ENCODE results near the gene C14orf119. TPM values are rescaled to one million over a fixed set of nuclear protein-coding genes. Genes with fewer than 3 reads are reported as not detected.

Gene C14orf119
- total RNA-seq, 2 donors from 2014 or later = 47.0 to 53.8 TPM

DNA sequence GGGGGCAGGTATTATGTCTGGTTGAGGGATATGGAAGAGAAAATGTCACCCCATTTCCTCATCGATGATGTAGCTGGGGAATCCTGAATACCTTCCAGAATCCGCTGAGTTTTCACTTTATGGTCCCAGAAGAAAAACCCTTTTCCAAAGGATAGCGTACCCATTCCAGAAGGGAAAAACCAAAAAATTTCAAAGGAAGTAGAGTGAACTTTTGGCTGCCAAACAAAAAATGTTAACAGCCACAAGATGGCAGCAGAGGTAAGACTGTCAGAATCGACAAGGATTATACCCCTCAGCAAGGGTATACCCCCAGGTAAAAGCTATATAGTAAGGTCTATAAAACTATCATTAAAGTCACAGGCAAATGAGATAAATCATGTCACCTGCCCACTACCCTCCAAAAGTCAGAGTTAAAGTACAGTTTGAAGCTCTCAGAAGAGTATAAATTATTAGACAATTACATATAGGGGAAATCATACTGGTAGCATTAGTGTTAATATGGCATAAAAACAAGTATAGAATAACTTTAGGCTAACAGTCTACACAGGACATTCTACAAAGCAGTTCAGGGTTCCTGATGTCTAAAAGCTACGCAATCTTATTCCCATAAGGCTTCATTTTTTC, 18.4 kb upstream of the C14orf119 start:
- intact Hi-C loops (cut with DNase I, micrococcal nuclease) = no loop called here
- ATAC-seq = no peak
- no peak for DNase-seq

- intact Hi-C loops (cut with DNase I, micrococcal nuclease) = no loop called here
- DNase-seq = no peak
- no peak for ATAC-seq
Observed at GRCh38 chr14:23077962-23078361, 17.3 kb upstream of the C14orf119 start.

- intact Hi-C loops (cut with DNase I, micrococcal nuclease) = no loop called here
- ATAC-seq (peak; percentile 83), DNase-seq (peak in 1 of 2 donors; percentile 80)
Observed at GRCh38 chr14:23078692-23079116, 16.6 kb upstream of the C14orf119 start.

DNA sequence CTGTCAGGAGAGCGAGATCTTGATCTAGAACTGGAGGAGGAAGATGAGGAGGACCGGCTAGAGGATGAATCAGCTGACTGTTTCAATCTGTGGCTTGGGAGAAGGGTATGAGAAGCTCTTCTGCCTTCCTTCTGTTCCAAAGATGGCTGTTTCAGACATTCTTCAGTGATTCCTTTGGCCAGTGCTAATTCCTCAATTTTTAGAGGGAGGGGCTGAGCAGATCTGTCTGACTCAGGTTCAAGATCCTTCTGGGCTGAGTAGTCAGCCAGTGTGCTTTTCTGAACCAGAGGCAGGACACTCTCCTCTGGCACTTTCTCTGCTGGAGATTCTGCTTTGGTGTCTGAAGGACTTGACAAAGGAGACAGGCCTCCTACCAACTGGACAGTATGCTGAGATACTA, 15.6 kb upstream of the C14orf119 start:
- DNase-seq (no peak), ATAC-seq (no peak)
- intact Hi-C loops (cut with DNase I, micrococcal nuclease) = no loop called here

GRCh38 chr14:23080474-23080873, 14.8 kb upstream of the C14orf119 start:
- no peak for ATAC-seq
- intact Hi-C loops (cut with DNase I, micrococcal nuclease) = no loop called here
- no peak for DNase-seq

DNA sequence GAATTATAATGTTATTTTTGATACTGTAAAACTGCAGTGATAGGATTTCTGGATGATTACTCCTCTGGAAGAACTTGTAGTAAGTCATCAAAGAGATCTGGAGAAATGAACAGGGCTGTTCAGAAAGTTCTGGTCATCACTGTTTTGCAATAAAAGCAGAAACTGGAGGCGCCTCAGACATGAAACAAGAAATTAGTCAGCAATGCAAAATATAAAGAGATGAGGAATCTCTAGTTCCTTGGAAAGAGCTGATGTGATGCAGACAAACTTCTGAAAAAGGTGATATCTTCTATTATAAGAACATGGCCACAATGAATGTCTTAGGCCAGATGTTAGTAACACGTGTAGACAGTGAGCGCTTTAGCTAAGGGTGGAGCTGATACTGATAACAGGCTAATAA, 9.8 kb upstream of the C14orf119 start:
- intact Hi-C loops (cut with DNase I, micrococcal nuclease) = no loop called here
- DNase-seq (no peak), ATAC-seq (no peak)

GRCh38 chr14:23086565-23086964, 8.7 kb upstream of the C14orf119 start:
- intact Hi-C loops (cut with DNase I, micrococcal nuclease) = no loop called here
- no peak for DNase-seq
- peak; percentile 74 for ATAC-seq

DNA sequence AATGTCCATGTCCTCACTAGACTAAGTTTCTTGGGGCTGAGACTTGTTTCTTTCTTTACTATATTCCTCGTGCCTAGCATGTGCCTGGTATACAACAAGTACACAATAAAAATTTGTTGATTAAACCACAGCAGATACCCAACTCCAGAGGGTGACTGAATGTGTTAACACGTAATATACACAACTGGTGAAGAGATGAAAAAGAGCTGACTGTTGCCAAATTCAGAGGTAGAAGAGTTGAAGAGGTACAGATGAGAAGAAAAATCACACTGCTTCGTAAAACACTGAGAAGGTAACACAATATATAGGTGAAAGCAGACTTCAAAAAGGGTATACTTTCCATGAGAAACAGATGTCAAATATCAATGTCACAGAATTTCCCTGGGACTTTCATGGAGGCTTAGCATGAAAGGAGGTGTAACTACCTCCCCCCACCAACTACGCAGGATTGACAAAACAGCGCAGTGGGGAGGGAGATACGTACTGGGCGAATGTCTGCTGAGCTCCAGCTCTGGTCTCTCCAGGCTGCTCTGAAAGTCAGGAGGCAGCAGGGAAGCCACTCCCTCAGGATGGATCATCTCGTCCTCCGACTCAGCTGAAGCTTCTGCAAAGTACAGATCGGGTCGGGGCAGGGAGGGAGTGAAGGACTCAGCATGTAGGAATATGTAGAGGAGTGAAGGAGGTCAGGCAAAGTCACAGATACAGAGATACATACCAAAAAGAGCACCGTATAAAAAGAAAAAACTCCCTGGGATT, 5.6 kb upstream of the C14orf119 start:
- ATAC-seq = no peak
- intact Hi-C loops (cut with DNase I, micrococcal nuclease) = no loop called here
- DNase-seq = no peak

GRCh38 chr14:23090254-23090636, 5.1 kb upstream of the C14orf119 start:
- ATAC-seq = no peak
- intact Hi-C loops (cut with DNase I, micrococcal nuclease) = no loop called here
- no peak for DNase-seq

GRCh38 chr14:23091294-23092225, 3.7 kb upstream of the C14orf119 start:
- ATAC-seq = no peak
- intact Hi-C loops (cut with DNase I, micrococcal nuclease) = no loop called here
- no peak for DNase-seq

DNA sequence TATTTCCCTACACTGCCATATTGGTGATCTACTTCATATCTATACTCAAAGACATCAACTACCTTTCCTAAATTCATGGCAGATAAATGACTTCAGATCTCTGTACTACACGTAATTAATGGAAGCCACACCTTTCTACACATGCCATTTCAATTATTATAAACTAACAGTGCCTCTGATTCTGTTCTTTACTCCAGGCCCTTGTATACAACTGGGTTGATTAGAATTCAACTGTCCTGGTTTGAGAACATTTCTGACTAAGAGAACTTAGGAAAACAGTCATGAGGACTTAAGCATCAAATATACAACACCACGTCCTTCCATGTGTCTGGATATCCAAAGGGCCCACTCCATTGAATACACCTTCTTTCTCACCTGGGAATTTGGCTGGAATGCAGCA, 2.2 kb upstream of the C14orf119 start:
- intact Hi-C loops (cut with DNase I, micrococcal nuclease) = no loop called here

GRCh38 chr14:23093526-23093925, 1.8 kb upstream of the C14orf119 start:
- intact Hi-C loops (cut with DNase I, micrococcal nuclease) = no loop called here

More for the DNA sequence above, 2.2 kb upstream of the C14orf119 start:
- ATAC-seq (no peak), DNase-seq (no peak)

DNA sequence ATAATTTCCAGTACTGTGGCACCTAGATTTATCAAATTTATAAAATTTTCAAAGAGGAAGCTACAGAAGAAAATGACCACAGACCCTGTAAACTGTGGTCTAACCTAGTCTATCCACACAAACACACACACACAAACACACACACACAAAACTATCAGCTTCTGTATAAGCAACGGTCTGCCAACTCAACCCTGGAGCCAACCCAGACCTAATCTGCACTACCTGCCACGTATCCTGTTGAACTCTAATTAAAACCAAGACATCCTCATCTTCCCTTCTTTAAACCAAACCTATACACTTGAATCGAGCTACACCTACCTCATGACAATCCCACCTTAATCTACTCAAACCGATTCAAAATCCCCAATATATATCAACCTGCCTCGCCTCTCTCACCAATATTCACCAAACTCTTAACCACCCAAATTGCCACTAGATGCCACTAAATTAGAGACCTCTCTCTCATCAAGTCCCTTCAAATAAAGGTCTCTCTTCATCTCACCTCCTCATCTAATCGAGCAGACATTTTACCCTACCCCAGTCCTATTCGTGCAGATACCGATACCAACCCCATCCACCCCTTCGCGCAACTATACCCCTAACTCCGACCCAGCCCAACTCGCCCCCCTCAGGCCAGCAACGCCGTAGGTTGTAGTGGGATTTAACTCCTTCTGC, 1.2 kb upstream of the C14orf119 start:
- no peak for DNase-seq
- intact Hi-C loops (cut with DNase I, micrococcal nuclease) = no loop called here
- no peak for ATAC-seq

More at GRCh38 chr14:23093526-23093925, 1.8 kb upstream of the C14orf119 start:
- no peak for ATAC-seq
- no peak for DNase-seq

- ATAC-seq (peak; percentile 59), DNase-seq (peak; percentile 76 to 79)
- intact Hi-C loops (cut with DNase I, micrococcal nuclease) = no loop called here
Observed at GRCh38 chr14:23094666-23095195, 574 bp upstream of the C14orf119 start, which contains the start of gene ACIN1. Gene ACIN1, minus strand, starts transcription at chr14:23095136. Its CDS starts 24 bp downstream, at chr14:23095112.

GRCh38 chr14:23097786-23098185, 2.5 kb downstream of the C14orf119 start:
- no peak for DNase-seq
- intact Hi-C loops (cut with DNase I, micrococcal nuclease) = no loop called here
- ATAC-seq = no peak

GRCh38 chr14:23099212-23099861, 4.0 kb downstream of the C14orf119 start:
- ATAC-seq (no peak), DNase-seq (no peak)
- intact Hi-C loops (cut with DNase I, micrococcal nuclease) = no loop called here

DNA sequence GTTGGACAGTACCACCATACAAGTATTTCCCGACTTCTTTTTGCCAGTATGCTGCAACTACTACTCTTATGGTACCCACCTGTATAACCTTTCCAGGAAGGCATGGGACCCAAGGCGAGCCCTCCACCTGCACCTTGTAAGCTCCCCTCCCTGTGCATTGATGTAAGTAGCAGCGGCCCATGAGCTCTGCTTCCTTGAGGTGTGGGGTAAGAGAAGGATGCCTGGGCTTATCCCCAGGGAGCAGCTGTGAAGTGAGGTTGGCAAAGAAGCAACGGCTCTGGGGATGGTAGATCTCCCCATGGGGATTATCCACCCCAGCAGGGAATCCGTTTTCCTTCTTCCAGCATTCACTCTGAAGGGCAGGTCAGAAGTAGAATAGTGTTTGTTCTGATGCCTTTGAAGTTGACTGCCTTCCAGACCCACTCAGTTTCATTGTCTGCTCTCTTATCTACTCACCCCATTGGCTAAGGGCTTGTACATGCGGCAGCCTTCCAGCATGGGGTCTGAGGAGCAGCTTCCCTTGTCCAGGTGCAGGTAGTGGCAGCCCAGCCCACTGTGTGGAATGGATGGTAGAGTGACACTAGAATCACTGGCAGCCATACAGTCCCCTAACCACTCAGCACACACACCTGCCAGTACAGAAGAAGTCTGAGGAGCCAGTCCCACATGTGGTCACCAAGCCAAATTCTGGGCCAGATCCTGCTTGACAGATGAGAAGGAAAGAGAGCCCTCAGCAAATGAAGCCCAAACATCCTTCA, 6.1 kb downstream of the C14orf119 start:
- ATAC-seq (peak; percentile 21), DNase-seq (no peak)
- intact Hi-C loops (cut with DNase I, micrococcal nuclease) = no loop called here
